Ectodermal cell (in vitro differentiated cells): Measurements from ENCODE around the gene RBMS1.
"Not testable (repeated sequence)": the region's sequence is repeated elsewhere in the genome, so short reads cannot be mapped to it uniquely, and the experiment has no call there.

Experiments used
- H3K27ac ChIP-seq: 2 replicates; pipeline ENCODE4 v1.7.0; 2013; ENCODE audit warnings: mild to moderate bottlenecking, low read depth, low read length; ENCODE audit not compliant: insufficient read depth, poor library complexity, severe bottlenecking
- H3K27me3 ChIP-seq: 2 replicates; pipeline ENCODE4 v1.7.0; 2013; ENCODE audit warnings: mild to moderate bottlenecking, low read length; ENCODE audit not compliant: insufficient read depth, control insufficient read depth, poor library complexity, severe bottlenecking
- H3K36me3 ChIP-seq: one replicate; pipeline ENCODE4 v1.7.0; 2013; ENCODE audit warnings: low read length; ENCODE audit not compliant: control insufficient read depth, insufficient read depth
- H3K4me1 ChIP-seq: one replicate; pipeline ENCODE4 v1.7.0; 2013; ENCODE audit warnings: low read length; ENCODE audit not compliant: control insufficient read depth, insufficient read depth
- H3K4me3 ChIP-seq: 2 replicates; pipeline ENCODE4 v1.7.0; 2013; ENCODE audit warnings: low read depth, low read length, control low read depth; ENCODE audit not compliant: insufficient read depth
- H3K9me3 ChIP-seq: 2 replicates; pipeline ENCODE4 v1.7.0; 2013; ENCODE audit warnings: mild to moderate bottlenecking, low read length, moderate library complexity; ENCODE audit not compliant: control insufficient read depth
- WGBS, 2 experiments: methylation state at CpG; one replicate each; pipeline ENCODE4 v1.1.7; 2013; ENCODE audit warnings: missing lambda C conversion rate in 2 of 2; 5-methylcytosine and 5-hydroxymethylcytosine counted together

RBMS1 gene

GRCh38 chr2:160488289-160488688, 5.3 kb downstream of the RBMS1 start:
- not testable (repeated sequence) for H3K27me3 ChIP-seq

GRCh38 chr2:160486341-160486740, 7.3 kb downstream of the RBMS1 start:
- Histone ChIP-seq H3K36me3 (no peaks in the 10 kb centered on the region), H3K9me3 (no peaks in the 10 kb centered on the region), H3K4me3 (no peak overlapping the region), H3K27ac (no peak overlapping the region), H3K4me1 (peaks cover 2% of the 10 kb centered on the region), H3K27me3 (no peaks in the 10 kb centered on the region)
- WGBS, 2 experiments: 93 to 100% methylated on average over 1 of the region's 1 CpG

More at GRCh38 chr2:160488289-160488688, 5.3 kb downstream of the RBMS1 start:
- H3K36me3 ChIP-seq, H3K4me3 ChIP-seq, H3K27ac ChIP-seq, H3K4me1 ChIP-seq, H3K9me3 ChIP-seq: not testable (repeated sequence)
- 92 to 94% methylated on average over 12 of the region's 12 CpGs for WGBS, 2 experiments

- no peaks in the 10 kb centered on the region for H3K4me1 ChIP-seq
- H3K36me3 ChIP-seq: no peaks in the 10 kb centered on the region
- WGBS, 2 experiments: 89 to 90% methylated on average over 5 to 6 of the region's 8 CpGs
Observed at GRCh38 chr2:160484859-160485520, 8.6 kb downstream of the RBMS1 start.

GRCh38 chr2:160482673-160483072, 10.9 kb downstream of the RBMS1 start:
- no peaks in the 10 kb centered on the region for H3K27me3 ChIP-seq
- H3K36me3 ChIP-seq: no peaks in the 10 kb centered on the region
- H3K27ac ChIP-seq: no peak overlapping the region
- 74 to 87% methylated on average over 2 of the region's 2 CpGs for WGBS, 2 experiments
- H3K4me1 ChIP-seq: peaks cover 15% of the 10 kb centered on the region
- H3K9me3 ChIP-seq: no peaks in the 10 kb centered on the region
- H3K4me3 ChIP-seq: no peak overlapping the region

More at GRCh38 chr2:160484859-160485520, 8.6 kb downstream of the RBMS1 start:
- H3K4me3 ChIP-seq: no peak overlapping the region
- H3K27me3 ChIP-seq: no peaks in the 10 kb centered on the region
- no peak overlapping the region for H3K27ac ChIP-seq
- no peaks in the 10 kb centered on the region for H3K9me3 ChIP-seq

- Histone ChIP-seq H3K36me3 (no peaks in the 10 kb centered on the region), H3K4me1 (peaks cover 15% of the 10 kb centered on the region), H3K27ac (no peak overlapping the region), H3K27me3 (no peaks in the 10 kb centered on the region), H3K9me3 (no peaks in the 10 kb centered on the region), H3K4me3 (no peak overlapping the region)
- WGBS, 2 experiments: 90 to 96% methylated on average over 3 of the region's 3 CpGs
Observed at GRCh38 chr2:160479269-160479668, 14.3 kb downstream of the RBMS1 start.

GRCh38 chr2:160478660-160479059, 14.9 kb downstream of the RBMS1 start:
- Histone ChIP-seq H3K4me1 (peaks cover 16% of the 10 kb centered on the region), H3K27ac (no peak overlapping the region), H3K36me3 (no peaks in the 10 kb centered on the region), H3K4me3 (no peak overlapping the region), H3K9me3 (no peaks in the 10 kb centered on the region), H3K27me3 (no peaks in the 10 kb centered on the region)
- WGBS, 2 experiments: 72 to 74% methylated on average over 6 of the region's 6 CpGs

- Histone ChIP-seq H3K9me3 (no peaks in the 10 kb centered on the region), H3K36me3 (no peaks in the 10 kb centered on the region), H3K27me3 (no peaks in the 10 kb centered on the region), H3K4me3 (no peak overlapping the region), H3K4me1 (peaks cover 21% of the 10 kb centered on the region), H3K27ac (no peak overlapping the region)
- 89 to 92% methylated on average over 6 to 7 of the region's 7 CpGs for WGBS, 2 experiments
Observed at GRCh38 chr2:160477032-160477431, 16.6 kb downstream of the RBMS1 start.

GRCh38 chr2:160474891-160475787, 18.5 kb downstream of the RBMS1 start:
- Histone ChIP-seq H3K4me1 (peaks cover 21% of the 10 kb centered on the region), H3K9me3 (no peaks in the 10 kb centered on the region), H3K36me3 (no peaks in the 10 kb centered on the region), H3K4me3 (no peak overlapping the region), H3K27me3 (no peaks in the 10 kb centered on the region), H3K27ac (no peak overlapping the region)
- 76 to 78% methylated on average over 7 of the region's 7 CpGs for WGBS, 2 experiments

GRCh38 chr2:160474319-160474645, 19.3 kb downstream of the RBMS1 start:
- Histone ChIP-seq H3K27ac (no peak overlapping the region), H3K27me3 (no peaks in the 10 kb centered on the region), H3K9me3 (no peaks in the 10 kb centered on the region), H3K4me3 (no peak overlapping the region), H3K36me3 (no peaks in the 10 kb centered on the region), H3K4me1 (peaks cover 18% of the 10 kb centered on the region)
- 85 to 92% methylated on average over 5 of the region's 6 CpGs for WGBS, 2 experiments

GRCh38 chr2:160473468-160474318, 19.9 kb downstream of the RBMS1 start:
- WGBS, 2 experiments: 74 to 78% methylated on average over 1 to 2 of the region's 2 CpGs
- Histone ChIP-seq H3K27ac (no peak overlapping the region), H3K4me1 (peaks cover 12% of the 10 kb centered on the region)

More at GRCh38 chr2:160473468-160474318, 19.9 kb downstream of the RBMS1 start:
- H3K36me3 ChIP-seq: no peaks in the 10 kb centered on the region
- no peak overlapping the region for H3K4me3 ChIP-seq
- H3K9me3 ChIP-seq: no peaks in the 10 kb centered on the region
- H3K27me3 ChIP-seq: no peaks in the 10 kb centered on the region
